HL-60/S4 treated with retinoic acid at 250 ng/mL for 4 days and 3 days (cell line): Measurements from ENCODE around the gene TNS1.

ENCODE experiments used
- in situ Hi-C: fragments of 300-500 bp; cut with MboI; formaldehyde crosslinking; loops from 2 replicates; pipeline ENCODE4 v1.7.0; 2022; ENCODE audit warnings: low sequenced_read_pairs

Gene TNS1

GRCh38 chr2:217839750-217840107 lies 163.1 kb downstream of the TNS1 start:
- in situ Hi-C loops = no loop called here

- in situ Hi-C loops = no loop called here
Measured at GRCh38 chr2:217839073-217839749, 163.6 kb downstream of the TNS1 start.

DNA sequence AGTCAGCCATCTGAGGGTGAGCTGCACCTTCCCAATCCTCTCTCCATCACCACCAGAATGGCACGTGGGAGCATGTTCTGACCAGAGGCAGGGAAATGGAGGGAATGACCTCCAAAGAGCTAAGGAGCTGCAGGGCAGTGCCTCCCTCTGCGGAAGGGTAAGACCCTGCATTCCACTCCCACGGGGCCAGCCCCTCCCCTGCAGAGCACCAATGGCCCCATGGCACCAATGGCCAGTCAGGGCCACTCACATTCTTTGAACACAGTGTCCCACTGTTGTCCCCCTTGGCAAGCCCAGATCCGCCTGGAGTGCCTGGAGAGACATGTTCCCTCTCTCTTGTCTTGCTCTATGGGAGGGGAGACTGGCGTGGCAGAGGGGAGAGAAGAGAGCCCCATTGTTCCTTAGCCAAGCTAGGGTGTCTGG lies 164.4 kb downstream of the TNS1 start:
- in situ Hi-C loops = no loop called here

- in situ Hi-C loops = no loop called here
Measured at GRCh38 chr2:217837530-217837929, 165.3 kb downstream of the TNS1 start.

- in situ Hi-C loops = no loop called here
Measured at GRCh38 chr2:217836901-217837491, 165.8 kb downstream of the TNS1 start.

DNA sequence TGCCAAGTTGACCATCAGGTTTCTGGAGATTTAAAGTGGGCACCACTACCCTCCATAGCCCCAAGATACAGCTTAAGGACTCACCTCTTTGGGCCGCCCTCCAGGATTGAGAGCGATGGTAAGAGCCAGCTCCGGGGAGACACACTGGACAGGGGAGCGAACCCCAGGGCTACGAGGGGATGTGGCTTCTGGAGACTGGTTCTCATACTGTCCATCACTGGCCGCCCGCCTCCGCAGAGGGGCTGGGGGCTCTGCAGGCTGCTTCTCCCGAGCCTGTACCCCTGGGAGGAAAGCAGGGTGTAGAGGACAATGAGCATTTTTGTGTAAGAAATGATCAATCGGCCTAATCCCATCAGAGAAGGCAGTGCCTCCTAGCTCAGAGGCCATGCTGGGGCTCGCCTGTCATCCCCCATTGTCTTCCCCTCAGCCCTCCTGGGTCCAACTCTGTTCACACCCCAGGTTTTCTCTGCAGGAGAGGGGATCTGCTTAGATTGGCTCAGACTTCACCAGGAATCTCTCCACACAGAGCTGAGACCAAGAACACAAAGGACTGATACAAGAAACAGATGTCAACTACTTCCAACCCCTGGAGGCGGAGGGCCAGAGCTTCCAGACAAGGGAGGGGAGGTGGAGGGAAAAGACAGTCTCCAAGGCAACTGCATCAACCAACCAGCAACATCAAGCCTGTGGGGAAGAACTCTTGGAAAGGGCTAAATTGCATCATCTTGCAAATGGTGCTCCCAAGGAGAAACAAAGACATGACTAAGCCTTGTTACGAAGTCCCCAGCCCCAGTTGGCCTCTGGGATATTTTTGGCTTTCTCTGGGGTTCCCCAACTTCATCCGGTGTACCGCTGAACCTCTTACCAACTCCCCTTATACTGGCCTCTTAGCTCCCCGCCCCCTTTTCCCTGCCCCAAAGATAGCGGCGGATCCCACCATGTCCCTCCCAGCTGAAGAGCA lies 166.6 kb downstream of the TNS1 start:
- in situ Hi-C loops = no loop called here

GRCh38 chr2:217834744-217835513 lies 167.9 kb downstream of the TNS1 start:
- in situ Hi-C loops = no loop called here

DNA sequence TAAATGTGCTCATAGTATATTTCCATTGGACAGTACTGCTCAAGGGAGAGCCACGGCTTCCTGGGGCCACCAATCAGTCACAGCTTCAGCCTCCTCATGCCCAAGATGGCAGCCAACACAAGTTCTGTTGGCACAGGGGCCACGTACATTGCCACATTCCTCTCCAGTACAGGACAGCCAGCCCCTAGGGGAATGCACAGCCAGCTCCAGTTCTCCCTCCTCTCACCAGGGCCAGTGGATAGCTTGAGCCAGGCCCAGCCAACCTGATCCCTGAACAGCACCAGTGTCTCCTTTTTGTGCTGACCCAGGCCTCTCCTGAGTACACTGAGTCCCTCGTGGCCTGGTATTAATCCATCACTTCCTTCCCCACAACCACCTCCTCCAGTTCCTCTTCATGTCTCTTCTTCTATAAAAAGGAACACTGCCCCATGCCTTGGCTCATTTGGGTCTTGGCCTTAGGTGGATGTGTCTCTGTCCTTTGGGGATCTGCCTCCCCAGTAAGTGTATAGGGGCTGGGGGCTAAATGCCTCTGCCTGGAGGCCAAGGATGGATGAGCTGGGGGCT lies 168.7 kb downstream of the TNS1 start:
- in situ Hi-C loops = no loop called here

DNA sequence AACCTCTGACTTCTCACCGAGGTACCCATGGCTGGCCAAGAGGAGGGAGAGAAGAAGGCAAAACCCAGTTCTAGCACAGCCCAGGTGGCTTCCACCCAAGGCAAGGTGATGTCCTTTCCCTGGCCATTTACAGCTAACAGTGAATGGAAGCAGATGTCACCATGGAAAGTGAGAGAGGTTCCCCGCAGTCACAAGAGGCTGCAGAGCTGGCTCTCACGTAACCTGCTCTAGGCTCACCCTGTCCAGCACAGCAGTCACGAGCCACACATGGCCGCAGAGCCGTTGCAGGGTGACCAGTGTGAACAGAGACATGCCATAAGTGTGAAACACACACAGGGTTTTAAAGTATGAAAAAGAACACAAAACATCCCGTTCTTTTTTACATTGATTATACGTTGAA lies 169.4 kb downstream of the TNS1 start:
- in situ Hi-C loops = no loop called here

GRCh38 chr2:217832987-217833386 lies 169.8 kb downstream of the TNS1 start:
- in situ Hi-C loops = no loop called here

DNA sequence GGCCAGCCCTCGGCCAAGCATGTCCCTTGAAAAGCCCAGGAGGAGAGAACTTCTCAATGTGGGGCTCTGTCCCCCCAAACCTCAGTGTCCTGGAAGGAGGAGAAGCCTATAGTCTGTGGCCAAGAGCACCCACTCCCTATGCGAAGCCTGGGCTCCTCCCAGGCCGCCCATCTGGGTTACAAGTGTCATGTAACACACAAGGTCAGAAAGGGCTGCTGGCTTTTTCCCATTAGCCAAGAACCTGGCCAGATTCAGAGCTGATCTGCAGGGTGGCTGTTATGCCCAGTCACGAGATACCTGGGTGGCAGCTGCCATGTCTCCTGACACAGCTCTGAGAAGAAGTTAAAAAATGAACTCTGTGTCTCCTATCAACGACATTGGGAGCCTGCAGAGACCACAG lies 170.7 kb downstream of the TNS1 start:
- in situ Hi-C loops = no loop called here

DNA sequence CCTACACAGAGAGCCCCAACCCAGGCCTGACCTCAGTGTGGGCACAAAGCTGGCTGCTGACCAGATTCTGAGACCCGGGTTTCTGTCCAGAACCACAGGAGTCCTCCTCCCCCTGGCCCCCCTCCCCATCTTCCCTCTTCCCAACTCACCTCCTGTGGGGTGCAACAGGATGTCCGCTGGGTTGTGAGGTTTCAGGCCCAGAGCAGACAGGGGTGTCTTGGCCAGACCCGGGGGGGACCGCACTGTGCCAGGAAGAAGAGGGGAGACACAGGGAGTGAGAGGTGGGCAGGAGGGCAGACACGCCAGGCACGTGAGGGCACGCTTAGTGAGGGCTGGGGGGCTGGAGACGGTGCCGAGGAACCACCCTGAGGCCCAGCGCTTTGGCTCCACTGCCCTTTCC lies 171.5 kb downstream of the TNS1 start:
- in situ Hi-C loops = no loop called here

GRCh38 chr2:217830807-217831206 lies 172.0 kb downstream of the TNS1 start:
- in situ Hi-C loops = no loop called here

DNA sequence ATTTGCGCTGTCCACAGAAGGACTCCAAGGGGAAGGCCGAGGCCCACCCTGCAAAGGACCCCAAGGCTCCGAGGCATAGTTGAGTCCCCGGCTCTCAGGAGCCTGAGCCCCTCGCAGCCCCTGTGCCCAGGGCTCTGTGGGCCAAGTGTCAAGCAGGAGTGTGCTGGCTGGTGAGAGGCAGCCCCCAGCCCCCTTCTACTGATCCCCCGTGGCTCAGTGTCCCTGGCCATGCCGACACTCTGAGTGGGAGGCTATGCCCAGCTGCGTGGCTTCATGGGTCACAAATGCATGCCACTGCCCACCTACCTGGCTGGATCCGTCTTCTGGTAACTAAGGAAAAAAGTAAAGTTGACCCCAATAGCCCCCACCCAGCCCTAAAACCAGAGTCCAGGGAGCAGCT lies 172.7 kb downstream of the TNS1 start:
- in situ Hi-C loops = no loop called here

DNA sequence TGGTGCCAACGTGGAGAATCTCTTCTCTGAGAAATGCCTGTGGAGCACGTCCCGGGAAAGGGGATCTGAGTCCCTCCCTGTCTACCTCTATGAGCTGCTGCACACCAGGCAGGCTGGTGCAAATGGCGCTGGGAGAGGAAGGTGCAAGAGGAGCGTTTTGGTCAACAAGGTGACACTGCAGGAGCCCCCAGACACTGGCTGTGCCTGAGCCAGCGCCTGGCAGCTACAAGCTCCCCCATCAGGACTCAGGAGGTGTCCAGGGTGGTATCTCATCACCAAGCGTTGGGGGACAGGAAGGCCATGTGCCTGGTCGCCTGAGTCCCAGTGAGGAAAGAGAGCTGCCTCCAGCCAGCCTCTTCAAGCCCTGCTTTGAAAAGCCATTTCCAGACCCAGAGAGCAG lies 173.4 kb downstream of the TNS1 start:
- in situ Hi-C loops = no loop called here

- in situ Hi-C loops = no loop called here
Measured at GRCh38 chr2:217828336-217828735, 174.5 kb downstream of the TNS1 start.

DNA sequence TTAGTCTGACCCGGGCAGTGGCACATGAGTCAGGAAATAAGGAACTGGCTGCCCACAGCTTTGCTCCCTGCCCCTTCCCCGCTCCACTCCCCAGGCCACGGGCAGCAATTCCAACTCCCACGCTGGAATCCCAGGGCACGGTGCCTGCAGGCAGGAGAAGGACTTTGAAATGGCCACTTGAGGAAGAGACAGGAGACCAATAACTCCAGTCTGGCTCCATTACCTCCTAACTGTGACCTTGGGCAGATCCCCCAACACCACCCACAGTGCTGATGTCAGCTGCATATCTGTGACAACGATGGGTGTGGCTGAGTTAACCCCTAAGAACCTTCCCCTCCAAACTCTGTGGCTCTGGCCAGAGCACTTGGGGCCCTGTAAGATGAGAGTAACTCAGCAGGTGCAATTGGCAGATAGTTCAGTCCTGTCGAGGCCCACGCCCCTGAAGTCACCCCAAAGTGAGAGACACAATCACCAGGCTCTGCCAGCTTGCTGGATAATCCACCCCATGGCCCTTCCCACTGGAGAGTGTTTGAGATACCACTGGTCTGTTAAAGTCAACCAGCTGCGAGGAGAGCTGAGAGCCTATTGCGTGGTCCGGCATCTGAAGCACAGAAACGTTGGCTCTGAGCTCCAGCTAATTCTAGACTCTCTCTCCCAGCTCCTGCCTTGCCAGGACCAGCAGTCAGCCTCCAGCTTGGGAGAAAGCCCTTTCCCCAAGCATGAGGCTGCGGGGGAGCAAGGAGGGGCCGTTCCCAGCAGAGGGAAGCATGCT lies 175.2 kb downstream of the TNS1 start:
- in situ Hi-C loops = no loop called here

DNA sequence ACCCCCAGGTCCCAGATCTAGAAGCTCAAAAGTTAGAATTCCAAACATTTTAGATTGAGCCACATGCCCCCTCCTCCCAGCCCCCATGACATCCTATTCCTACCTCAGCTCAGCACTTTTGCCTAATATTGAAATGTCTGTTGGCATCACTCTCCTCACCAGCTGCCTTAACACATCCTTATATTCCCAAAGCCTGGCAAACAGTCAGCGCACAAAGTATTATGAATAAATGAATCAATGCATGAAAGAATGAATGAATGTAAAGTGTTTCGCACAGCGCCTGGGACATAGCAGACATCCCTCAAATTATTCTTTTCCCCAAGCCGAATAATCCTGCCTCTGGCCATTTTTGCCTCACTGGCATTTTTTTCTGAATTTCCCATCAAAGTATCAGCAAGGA lies 175.8 kb downstream of the TNS1 start:
- in situ Hi-C loops = no loop called here

DNA sequence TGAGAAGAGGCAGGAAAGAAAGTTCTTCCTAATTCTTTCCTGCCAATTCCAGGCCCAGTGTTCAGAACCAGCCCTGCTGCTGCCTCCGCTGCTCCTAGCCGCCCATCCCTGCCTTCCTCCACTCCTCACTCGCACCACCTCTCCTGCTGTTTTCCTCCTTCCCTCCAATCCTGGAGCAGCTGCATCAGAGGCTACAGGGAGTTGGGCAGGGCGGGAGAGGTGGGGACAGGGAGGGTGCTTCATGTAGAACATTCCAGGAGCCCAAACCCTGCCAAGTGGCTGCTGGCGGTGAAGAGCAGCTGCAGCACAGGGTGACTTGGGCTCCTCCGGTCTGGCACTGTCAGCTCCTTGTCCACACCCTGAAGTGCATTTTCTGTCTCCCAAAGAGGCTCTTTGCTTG lies 176.3 kb downstream of the TNS1 start:
- in situ Hi-C loops = no loop called here
